ENCODE results near the gene OR11A1. TPM values are rescaled to one million over a fixed set of nuclear protein-coding genes. Genes with fewer than 3 reads are reported as not detected.
A peak's percentile ranks its signal among the peaks of the same experiment; 100 is the strongest.

Gene OR11A1
- total RNA-seq, 1 donor from 2014 or later, result not detected

DNA sequence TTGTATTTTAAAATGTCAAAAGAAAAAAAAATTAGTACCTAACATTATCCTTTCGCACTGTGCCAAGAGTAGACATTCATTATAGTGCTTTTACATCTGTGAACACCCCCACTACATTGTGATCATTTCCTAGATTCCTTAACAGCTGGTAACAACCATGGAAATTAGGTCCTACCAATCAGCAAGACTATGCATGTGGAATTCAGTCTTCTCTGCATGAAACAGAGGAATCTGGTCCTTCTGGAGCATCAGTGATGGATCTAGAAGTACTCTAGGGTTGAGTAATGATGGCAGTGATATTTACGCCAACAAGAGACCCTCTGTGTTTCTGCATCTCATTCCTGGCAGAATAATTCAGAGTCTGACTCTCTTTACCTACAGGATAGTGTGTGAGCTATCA, 32.7 kb downstream of the OR11A1 start:
- Histone ChIP-seq H3K27me3 (ENCODE audit: control insufficient read depth, insufficient read depth, low read length) (no peaks in the 10 kb centered on the region), H3K36me3 (ENCODE audit: control insufficient read depth, insufficient read depth, low read length) (no peaks in the 10 kb centered on the region), H3K4me3 (ENCODE audit: low read depth, low read length) (no peak overlapping the region)
- TF ChIP-seq, protein P1, sequence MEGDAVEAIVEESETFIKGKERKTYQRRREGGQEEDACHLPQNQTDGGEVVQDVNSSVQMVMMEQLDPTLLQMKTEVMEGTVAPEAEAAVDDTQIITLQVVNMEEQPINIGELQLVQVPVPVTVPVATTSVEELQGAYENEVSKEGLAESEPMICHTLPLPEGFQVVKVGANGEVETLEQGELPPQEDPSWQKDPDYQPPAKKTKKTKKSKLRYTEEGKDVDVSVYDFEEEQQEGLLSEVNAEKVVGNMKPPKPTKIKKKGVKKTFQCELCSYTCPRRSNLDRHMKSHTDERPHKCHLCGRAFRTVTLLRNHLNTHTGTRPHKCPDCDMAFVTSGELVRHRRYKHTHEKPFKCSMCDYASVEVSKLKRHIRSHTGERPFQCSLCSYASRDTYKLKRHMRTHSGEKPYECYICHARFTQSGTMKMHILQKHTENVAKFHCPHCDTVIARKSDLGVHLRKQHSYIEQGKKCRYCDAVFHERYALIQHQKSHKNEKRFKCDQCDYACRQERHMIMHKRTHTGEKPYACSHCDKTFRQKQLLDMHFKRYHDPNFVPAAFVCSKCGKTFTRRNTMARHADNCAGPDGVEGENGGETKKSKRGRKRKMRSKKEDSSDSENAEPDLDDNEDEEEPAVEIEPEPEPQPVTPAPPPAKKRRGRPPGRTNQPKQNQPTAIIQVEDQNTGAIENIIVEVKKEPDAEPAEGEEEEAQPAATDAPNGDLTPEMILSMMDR (IDR thresholded peaks at IDR 0.05; ENCODE audit: insufficient read depth, low read length, poor library complexity, severe bottlenecking), result no peak
- no peak for DNase-seq (ENCODE audit: low read depth)

DNA sequence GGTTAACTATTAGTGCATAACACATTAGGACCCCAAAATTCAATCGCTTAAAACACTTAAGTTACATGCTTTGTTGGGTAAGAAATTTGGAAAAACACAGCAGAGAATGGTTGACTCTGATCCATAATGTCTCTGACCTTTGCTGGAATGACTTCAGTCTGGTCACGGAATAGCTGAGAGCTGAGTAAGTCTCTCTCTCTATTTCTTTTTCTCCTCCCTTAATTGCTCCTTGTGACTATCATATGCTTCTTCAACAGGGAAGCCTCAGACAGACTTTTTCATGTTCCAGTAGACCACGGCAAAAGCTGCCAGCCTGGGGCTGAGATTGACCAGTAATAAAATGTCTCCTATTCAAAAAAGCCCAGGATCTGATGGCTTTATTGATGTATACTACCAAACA, 37.4 kb downstream of the OR11A1 start:
- no peak for DNase-seq (ENCODE audit: low read depth)
- Histone ChIP-seq H3K36me3 (ENCODE audit: control insufficient read depth, insufficient read depth, low read length) (no peaks in the 10 kb centered on the region), H3K4me3 (ENCODE audit: low read depth, low read length) (no peak overlapping the region), H3K27me3 (ENCODE audit: control insufficient read depth, insufficient read depth, low read length) (no peaks in the 10 kb centered on the region)
- TF ChIP-seq, protein P1 (IDR thresholded peaks at IDR 0.05; ENCODE audit: insufficient read depth, low read length, poor library complexity, severe bottlenecking), result no peak

DNA sequence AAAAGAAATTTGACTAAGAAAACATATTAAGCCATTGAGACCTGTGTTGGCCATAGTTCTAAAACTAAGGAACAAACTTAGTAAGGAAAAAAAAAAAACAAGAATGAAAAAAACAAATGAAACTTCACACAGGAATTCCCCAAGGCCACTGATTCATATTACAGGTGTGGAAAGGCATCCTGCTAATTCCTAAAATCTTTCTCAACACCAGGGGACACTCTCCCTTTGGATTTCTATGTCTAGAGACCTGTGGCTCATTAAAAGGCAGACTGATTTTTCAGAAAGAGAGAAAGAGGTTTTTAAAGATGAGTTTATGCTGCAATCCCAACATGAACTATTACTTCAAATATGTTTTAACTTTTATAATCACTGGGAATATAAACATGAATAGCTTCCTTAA, 42.3 kb downstream of the OR11A1 start, which contains the start of gene OR12D1:
Gene OR12D1 (plus strand): TSS at position 341 of the 400 bp plus-strand sequence.
- Histone ChIP-seq H3K36me3 (ENCODE audit: control insufficient read depth, insufficient read depth, low read length) (no peaks in the 10 kb centered on the region), H3K27me3 (ENCODE audit: control insufficient read depth, insufficient read depth, low read length) (no peaks in the 10 kb centered on the region), H3K4me3 (ENCODE audit: low read depth, low read length) (no peak within 1 kb of the TSS)
- DNase-seq (ENCODE audit: low read depth), result no peak
- TF ChIP-seq, protein P1 (IDR thresholded peaks at IDR 0.05; ENCODE audit: insufficient read depth, low read length, poor library complexity, severe bottlenecking), result peak; percentile 26

DNA sequence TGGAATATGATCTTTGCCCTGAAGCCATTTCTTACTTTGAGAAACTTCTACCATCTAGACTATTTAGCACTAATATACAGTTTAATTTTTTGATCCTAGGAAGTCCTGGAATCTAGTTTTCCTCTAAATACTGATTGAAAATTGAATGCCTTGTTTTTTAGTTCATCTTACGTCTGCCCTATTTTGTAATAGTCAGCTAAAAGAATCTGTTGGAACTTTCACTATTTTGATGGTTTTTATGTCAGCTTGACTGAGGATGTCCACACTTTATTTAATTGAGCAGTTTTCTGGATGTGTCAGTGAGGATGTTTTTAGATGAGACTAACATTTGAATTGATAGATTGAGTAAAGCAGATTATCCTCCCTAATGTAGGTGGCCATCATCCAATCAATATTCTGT, 53.1 kb downstream of the OR11A1 start:
- no peaks in the 10 kb centered on the region for H3K36me3 ChIP-seq (ENCODE audit: control insufficient read depth, insufficient read depth, low read length)
- TF ChIP-seq, protein P1 (IDR thresholded peaks at IDR 0.05; ENCODE audit: insufficient read depth, low read length, poor library complexity, severe bottlenecking), result no peak
- no peak overlapping the region for H3K4me3 ChIP-seq (ENCODE audit: low read depth, low read length)
- no peak for DNase-seq (ENCODE audit: low read depth)
- no peaks in the 10 kb centered on the region for H3K27me3 ChIP-seq (ENCODE audit: control insufficient read depth, insufficient read depth, low read length)

DNA sequence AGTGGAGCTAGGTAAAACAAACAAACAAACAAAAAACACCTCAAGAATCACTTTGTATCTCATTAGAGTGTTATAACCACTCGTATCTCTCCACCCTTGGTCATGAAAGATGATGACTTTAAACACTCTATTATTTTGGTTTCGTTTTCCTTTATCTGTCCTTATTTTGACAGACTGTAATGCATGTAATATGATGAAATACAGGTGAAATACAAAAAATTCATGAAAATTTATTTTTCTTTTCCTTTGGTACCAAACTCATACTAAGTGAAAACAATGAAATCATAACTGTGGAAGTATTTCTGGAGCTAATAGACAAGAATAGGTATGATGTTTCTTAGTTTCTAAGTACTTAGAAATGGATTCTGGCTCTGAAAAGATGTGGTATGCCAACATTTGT, 57.3 kb downstream of the OR11A1 start:
- H3K27me3 ChIP-seq (ENCODE audit: control insufficient read depth, insufficient read depth, low read length), result no peaks in the 10 kb centered on the region
- H3K36me3 ChIP-seq (ENCODE audit: control insufficient read depth, insufficient read depth, low read length), result no peaks in the 10 kb centered on the region
- no peak for DNase-seq (ENCODE audit: low read depth)
- H3K4me3 ChIP-seq (ENCODE audit: low read depth, low read length), result no peak overlapping the region
- TF ChIP-seq, protein P1 (IDR thresholded peaks at IDR 0.05; ENCODE audit: insufficient read depth, low read length, poor library complexity, severe bottlenecking), result no peak

DNA sequence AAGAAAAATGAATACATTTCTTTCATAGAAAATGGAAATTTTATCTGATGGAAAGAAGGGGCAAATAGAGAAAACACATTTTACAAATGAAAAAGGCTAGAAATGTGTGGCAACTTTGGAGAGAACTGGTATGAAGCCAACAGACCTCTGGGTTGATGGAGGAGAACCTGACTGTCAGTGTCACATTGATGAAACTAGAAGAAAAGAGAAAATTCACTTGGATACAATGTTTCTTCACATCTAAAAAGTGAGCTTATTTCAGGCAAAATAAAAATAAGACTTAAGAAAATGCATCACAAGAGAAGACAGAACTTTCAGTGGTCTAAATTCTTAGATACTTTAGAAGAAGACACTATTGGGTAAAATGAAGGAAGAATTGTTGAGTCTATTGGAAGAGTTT, 61.5 kb downstream of the OR11A1 start, which contains the start of gene OR12D2:
Gene OR12D2 (plus strand): TSS at position 301 of the 400 bp plus-strand sequence. CDS start 1,069 bp downstream, outside the sequence.
- no peak within 1 kb of the TSS for H3K4me3 ChIP-seq (ENCODE audit: low read depth, low read length)
- H3K36me3 ChIP-seq (ENCODE audit: control insufficient read depth, insufficient read depth, low read length), result no peaks in the 10 kb centered on the region
- TF ChIP-seq, protein P1 (IDR thresholded peaks at IDR 0.05; ENCODE audit: insufficient read depth, low read length, poor library complexity, severe bottlenecking), result no peak
- no peaks in the 10 kb centered on the region for H3K27me3 ChIP-seq (ENCODE audit: control insufficient read depth, insufficient read depth, low read length)
- DNase-seq (ENCODE audit: low read depth), result no peak
